Left renal cortex interstitium (tissue), 4 donors: ENCODE results near the gene F2. TPM values are rescaled to one million over a fixed set of nuclear protein-coding genes. Genes with fewer than 3 reads are reported as not detected.

ENCODE experiments used
- polyA plus RNA-seq, 4 donors: library from polyadenylated mRNA; unstranded; fragments of 120-200 nt; gene quantifications; one replicate each; pipeline ENCODE4 v1.2.1, GENCODE V29; 2013; ENCODE audit not compliant: insufficient read length in 4 of 4

F2 gene
- polyA plus RNA-seq, 4 donors, result 0.11 to 4.0 (median 0.33) TPM

Other genes with a start within 250 kb of the F2 start
- gene AMBRA1, start 125.2 kb upstream of the F2 start, polyA plus RNA-seq, result 10 to 100 TPM; 24.6 to 28.4 (median 26.3) TPM
- gene HARBI1, start 102.0 kb upstream of the F2 start, polyA plus RNA-seq, result 1 to 10 TPM; 4.3 to 5.5 (median 5.1) TPM
- 10 to 100 TPM; 62.8 to 82.3 (median 66.0) TPM for gene ATG13, start 101.7 kb upstream of the F2 start, polyA plus RNA-seq
- gene ARHGAP1, start 18.6 kb upstream of the F2 start, polyA plus RNA-seq, result 10 to 100 TPM; 46.0 to 62.3 (median 56.8) TPM
- 10 to 100 TPM in 2 of 4 donors, 1 to 10 TPM in 2; 7.6 to 13.6 (median 11.5) TPM for gene ZNF408, start 18.2 kb upstream of the F2 start, polyA plus RNA-seq
- 100 to 1,000 TPM in 1 of 4 donors, 10 to 100 TPM in 3; 87.7 to 104 (median 94.5) TPM for gene CKAP5, start 127.1 kb downstream of the F2 start, polyA plus RNA-seq
- gene LRP4, start 199.3 kb downstream of the F2 start, polyA plus RNA-seq, result 10 to 100 TPM; 23.6 to 31.3 (median 28.6) TPM
- gene CSTPP1, start 217.5 kb downstream of the F2 start, polyA plus RNA-seq, result 10 to 100 TPM; 54.3 to 60.4 (median 57.0) TPM